ENCODE measurements around the gene ACRV1. TPM values are rescaled to one million over a fixed set of nuclear protein-coding genes. Genes with fewer than 3 reads are reported as not detected.

ACRV1 gene
- total RNA-seq, 1 donor from 2014 or later = 0.47 TPM

DNA sequence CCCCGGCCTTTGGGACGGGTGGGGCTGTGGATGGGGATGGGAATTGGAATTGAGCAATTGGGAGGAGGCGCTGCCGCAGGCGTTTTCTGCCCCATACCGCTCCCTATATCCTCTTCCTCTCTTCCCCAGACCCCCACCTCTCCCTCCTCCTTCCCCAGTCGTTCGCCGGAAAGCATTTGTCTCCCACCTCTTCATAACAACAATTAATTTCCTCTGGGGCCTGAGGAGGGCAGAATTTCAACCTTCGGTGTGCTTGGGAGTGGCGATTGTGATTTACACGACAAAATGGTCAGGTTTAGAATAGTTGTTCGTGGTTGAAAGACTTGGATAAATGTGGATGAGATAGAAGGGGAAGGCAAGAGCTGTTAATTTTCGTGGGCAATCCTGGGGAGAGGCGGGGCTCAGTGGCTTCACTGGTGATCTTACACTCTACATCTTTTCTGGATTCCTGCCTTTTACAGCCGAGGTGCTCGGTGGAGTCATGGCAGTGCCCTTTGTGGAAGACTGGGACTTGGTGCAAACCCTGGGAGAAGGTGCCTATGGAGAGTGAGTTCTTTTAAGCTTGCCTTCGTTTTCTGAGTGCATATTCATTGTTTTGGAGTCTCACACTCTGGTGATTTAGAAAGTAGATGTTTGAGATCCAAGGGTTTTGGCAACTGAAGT lies 54.2 kb downstream of the ACRV1 start:
- Mint-ChIP-seq H3K4me3 (peak overlapping the region; percentile 95), H3K36me3 (peaks cover 8% of the 10 kb centered on the region), H3K27ac (peak overlapping the region; percentile 78), H3K9me3 (no peaks in the 10 kb centered on the region), H3K27me3 (ENCODE audit: insufficient read depth, low read depth) (peaks cover 3% of the 10 kb centered on the region), H3K4me1 (peaks cover 16% of the 10 kb centered on the region)
- no peaks in the 10 kb centered on the region for H3K9me3 ChIP-seq (ENCODE audit: low read depth)
- H3K4me3 ChIP-seq = peak overlapping the region; percentile 89
- peak; percentile 92 for DNase-seq (ENCODE audit: low spot score)
- peak overlapping the region; percentile 85 for H3K9ac ChIP-seq
- H3F3A ChIP-seq (ENCODE audit: low read depth) = peaks cover 32% of the 10 kb centered on the region
- H3K36me3 ChIP-seq = peaks cover 19% of the 10 kb centered on the region
- H3K27me3 ChIP-seq = no peaks in the 10 kb centered on the region
- peak overlapping the region; percentile 95 for H3K4me2 ChIP-seq
- no peaks in the 10 kb centered on the region for H4K20me1 ChIP-seq (ENCODE audit: low read depth)
- H2AFZ ChIP-seq (replicated peaks) = peak overlapping the region; percentile 95
- peak overlapping the region; percentile 95 for H3K27ac ChIP-seq
- TF ChIP-seq, protein P1, sequence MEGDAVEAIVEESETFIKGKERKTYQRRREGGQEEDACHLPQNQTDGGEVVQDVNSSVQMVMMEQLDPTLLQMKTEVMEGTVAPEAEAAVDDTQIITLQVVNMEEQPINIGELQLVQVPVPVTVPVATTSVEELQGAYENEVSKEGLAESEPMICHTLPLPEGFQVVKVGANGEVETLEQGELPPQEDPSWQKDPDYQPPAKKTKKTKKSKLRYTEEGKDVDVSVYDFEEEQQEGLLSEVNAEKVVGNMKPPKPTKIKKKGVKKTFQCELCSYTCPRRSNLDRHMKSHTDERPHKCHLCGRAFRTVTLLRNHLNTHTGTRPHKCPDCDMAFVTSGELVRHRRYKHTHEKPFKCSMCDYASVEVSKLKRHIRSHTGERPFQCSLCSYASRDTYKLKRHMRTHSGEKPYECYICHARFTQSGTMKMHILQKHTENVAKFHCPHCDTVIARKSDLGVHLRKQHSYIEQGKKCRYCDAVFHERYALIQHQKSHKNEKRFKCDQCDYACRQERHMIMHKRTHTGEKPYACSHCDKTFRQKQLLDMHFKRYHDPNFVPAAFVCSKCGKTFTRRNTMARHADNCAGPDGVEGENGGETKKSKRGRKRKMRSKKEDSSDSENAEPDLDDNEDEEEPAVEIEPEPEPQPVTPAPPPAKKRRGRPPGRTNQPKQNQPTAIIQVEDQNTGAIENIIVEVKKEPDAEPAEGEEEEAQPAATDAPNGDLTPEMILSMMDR (IDR thresholded peaks at IDR 0.05) = peak; percentile 48
- no peak for TF ChIP-seq EZH2 (IDR thresholded peaks at IDR 0.05)
- peaks cover 53% of the 10 kb centered on the region for H3K79me2 ChIP-seq (ENCODE audit: low read depth)
- peaks cover 23% of the 10 kb centered on the region for H3K4me1 ChIP-seq

DNA sequence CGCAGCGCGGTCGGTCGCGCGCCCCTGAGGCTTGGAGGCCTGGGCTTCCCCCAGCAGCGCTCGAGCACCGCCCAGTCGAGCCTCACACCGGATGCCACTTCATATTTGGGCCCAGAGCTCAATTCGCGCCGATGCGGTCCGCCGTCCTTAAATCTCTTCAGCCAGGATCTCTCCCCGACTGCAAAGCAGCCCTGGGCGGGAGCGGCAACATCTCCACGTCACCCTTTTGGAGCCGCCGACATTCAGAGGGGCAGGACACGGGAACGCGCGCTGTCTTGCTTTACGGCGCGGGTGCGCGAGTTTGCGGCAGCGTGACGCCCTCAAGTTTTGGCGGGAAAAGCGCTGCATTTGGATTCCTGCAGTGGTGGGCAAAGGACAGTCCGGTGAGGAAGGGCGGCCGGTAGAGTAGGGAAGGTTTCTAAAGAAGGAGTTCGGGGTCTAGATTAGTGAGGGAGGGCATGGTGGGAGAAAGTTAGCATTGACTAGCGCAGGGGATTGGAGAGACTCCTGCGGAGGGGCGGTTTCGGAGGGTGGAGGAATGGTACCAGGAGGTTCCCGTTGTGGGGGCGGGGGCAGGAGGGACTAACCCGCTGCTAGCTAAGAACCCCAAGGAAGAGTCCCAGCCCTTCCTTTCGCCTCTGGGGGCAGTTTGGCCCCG lies 54.9 kb downstream of the ACRV1 start:
- peak overlapping the region; percentile 89 for H3K4me3 ChIP-seq
- H4K20me1 ChIP-seq (ENCODE audit: low read depth) = no peaks in the 10 kb centered on the region
- H3K9me3 ChIP-seq (ENCODE audit: low read depth) = no peaks in the 10 kb centered on the region
- TF ChIP-seq EZH2 (IDR thresholded peaks at IDR 0.05) = peak; percentile 16
- TF ChIP-seq, protein P1 (IDR thresholded peaks at IDR 0.05) = no peak
- Mint-ChIP-seq H3K27me3 (ENCODE audit: insufficient read depth, low read depth) (peaks cover 3% of the 10 kb centered on the region), H3K27ac (peak overlapping the region; percentile 85), H3K4me3 (peak overlapping the region; percentile 95), H3K4me1 (peaks cover 16% of the 10 kb centered on the region), H3K36me3 (peaks cover 9% of the 10 kb centered on the region), H3K9me3 (no peaks in the 10 kb centered on the region)
- peak overlapping the region; percentile 95 for H3K27ac ChIP-seq
- peak overlapping the region; percentile 95 for H2AFZ ChIP-seq (replicated peaks)
- peak; percentile 98 for DNase-seq (ENCODE audit: low spot score)
- peaks cover 13% of the 10 kb centered on the region for H3K36me3 ChIP-seq
- H3K79me2 ChIP-seq (ENCODE audit: low read depth) = peaks cover 51% of the 10 kb centered on the region
- H3F3A ChIP-seq (ENCODE audit: low read depth) = peaks cover 32% of the 10 kb centered on the region
- H3K4me2 ChIP-seq = peak overlapping the region; percentile 95
- no peaks in the 10 kb centered on the region for H3K27me3 ChIP-seq
- peak overlapping the region; percentile 85 for H3K9ac ChIP-seq
- peaks cover 23% of the 10 kb centered on the region for H3K4me1 ChIP-seq

DNA sequence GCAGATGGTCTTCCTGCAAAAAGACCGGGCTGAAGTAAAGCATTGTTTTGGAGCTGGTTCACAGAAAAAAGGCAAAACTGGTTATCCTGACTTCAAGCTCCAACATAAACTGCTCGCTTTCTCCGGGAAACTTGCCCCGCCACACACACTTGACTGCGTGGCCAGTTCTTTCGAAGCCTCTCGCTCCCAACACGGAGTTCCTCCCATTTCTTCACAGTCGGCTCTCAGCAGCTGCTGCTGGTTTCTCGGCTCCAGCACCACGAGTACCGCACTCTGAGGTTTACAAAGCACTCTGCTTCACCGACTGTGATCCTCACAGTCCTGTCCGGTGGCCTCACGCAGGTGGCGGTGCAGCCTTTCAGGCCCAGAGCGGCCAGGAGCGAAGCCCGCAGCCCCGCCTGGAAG lies 55.4 kb downstream of the ACRV1 start:
- peaks cover 9% of the 10 kb centered on the region for H3K36me3 Mint-ChIP-seq

More for the DNA sequence above, 55.4 kb downstream of the ACRV1 start:
- H3K4me2 ChIP-seq = peak overlapping the region; percentile 95
- H3K27ac ChIP-seq = peak overlapping the region; percentile 95
- no peaks in the 10 kb centered on the region for H4K20me1 ChIP-seq (ENCODE audit: low read depth)
- H3K27me3 ChIP-seq = no peaks in the 10 kb centered on the region
- no peak for TF ChIP-seq EZH2 (IDR thresholded peaks at IDR 0.05)
- TF ChIP-seq, protein P1 (IDR thresholded peaks at IDR 0.05) = peak; percentile 6
- peak overlapping the region; percentile 85 for H3K9ac ChIP-seq
- H3F3A ChIP-seq (ENCODE audit: low read depth) = peaks cover 32% of the 10 kb centered on the region
- Mint-ChIP-seq H3K4me1 (peaks cover 16% of the 10 kb centered on the region), H3K27ac (peak overlapping the region; percentile 64), H3K27me3 (ENCODE audit: insufficient read depth, low read depth) (peaks cover 3% of the 10 kb centered on the region), H3K9me3 (no peaks in the 10 kb centered on the region), H3K4me3 (peak overlapping the region; percentile 95)
- peaks cover 23% of the 10 kb centered on the region for H3K4me1 ChIP-seq
- H3K79me2 ChIP-seq (ENCODE audit: low read depth) = peaks cover 46% of the 10 kb centered on the region
- H3K36me3 ChIP-seq = peaks cover 13% of the 10 kb centered on the region
- H3K9me3 ChIP-seq (ENCODE audit: low read depth) = no peaks in the 10 kb centered on the region
- peak overlapping the region; percentile 95 for H2AFZ ChIP-seq (replicated peaks)
- no peak for DNase-seq (ENCODE audit: low spot score)
- H3K4me3 ChIP-seq = peak overlapping the region; percentile 89

All from neural progenitor cell (in vitro differentiated cells).